Liver (tissue), 3 donors: ENCODE data around the gene TANC1.

Source experiments
- EGR1 ChIP-seq, 2 donors: IDR thresholded peaks; 2 replicates each; pipeline ENCODE4 v1.6.1; 2016 to 2018; ENCODE audit warnings: antibody characterized with exemption in 2 of 2, low read depth in 2 of 2
- FOXA1 ChIP-seq: IDR thresholded peaks from 2 replicates; pipeline ENCODE4 v1.6.1; 2016; ENCODE audit warnings: antibody characterized with exemption
- GABPA ChIP-seq, 2 donors: IDR thresholded peaks in 1 of 2; conservative IDR thresholded peaks in 1 of 2; 2 replicates each; pipeline ENCODE4 v1.6.1; 2016; ENCODE audit warnings: antibody characterized with exemption in 2 of 2, mild to moderate bottlenecking in 1 of 2, moderate library complexity in 1 of 2
- HNF4A ChIP-seq, 2 donors: conservative IDR thresholded peaks; 2 replicates each; pipeline ENCODE4 v1.6.1; 2016; ENCODE audit warnings: antibody characterized with exemption in 2 of 2, mild to moderate bottlenecking in 2 of 2
- JUND ChIP-seq, 2 donors: IDR thresholded peaks; 2 replicates each; pipeline ENCODE4 v1.6.1; 2016; ENCODE audit warnings: antibody characterized with exemption in 2 of 2
- RAD21 ChIP-seq, 2 donors: IDR thresholded peaks; 2 replicates each; pipeline ENCODE4 v1.6.1; 2016; ENCODE audit warnings: antibody characterized with exemption in 2 of 2, mild to moderate bottlenecking in 2 of 2
- REST ChIP-seq: IDR thresholded peaks from 2 replicates; pipeline ENCODE4 v1.6.1; 2016; ENCODE audit warnings: antibody characterized with exemption, mild to moderate bottlenecking
- SP1 ChIP-seq: IDR thresholded peaks from 2 replicates; pipeline ENCODE4 v1.6.1; 2018; ENCODE audit warnings: antibody characterized with exemption, mild to moderate bottlenecking
- TAF1 ChIP-seq: conservative IDR thresholded peaks from 2 replicates; pipeline ENCODE4 v1.6.1; 2016; ENCODE audit warnings: antibody characterized with exemption, mild to moderate bottlenecking
- YY1 ChIP-seq: IDR thresholded peaks from 2 replicates; pipeline ENCODE4 v1.6.1; 2016; ENCODE audit warnings: antibody characterized with exemption, mild to moderate bottlenecking
- TF ChIP-seq, protein P1 (sequence below): fragments of 150-350 bp; IDR thresholded peaks from 2 replicates; pipeline ENCODE4 v1.5.1; 2017; ENCODE audit warnings: improper control_type of control experiment, low read depth, low read length; ENCODE audit not compliant: missing input control
- TF ChIP-seq, protein P2 (sequence below): IDR thresholded peaks from 2 replicates; pipeline ENCODE4 v1.6.1; 2016; ENCODE audit warnings: antibody characterized with exemption
- TF ChIP-seq, protein P3 (sequence below): IDR thresholded peaks from 2 replicates; pipeline ENCODE4 v1.6.1; 2016; ENCODE audit warnings: antibody characterized with exemption
- donor health status: healthy.
- donor health status: healthy.

DNA sequence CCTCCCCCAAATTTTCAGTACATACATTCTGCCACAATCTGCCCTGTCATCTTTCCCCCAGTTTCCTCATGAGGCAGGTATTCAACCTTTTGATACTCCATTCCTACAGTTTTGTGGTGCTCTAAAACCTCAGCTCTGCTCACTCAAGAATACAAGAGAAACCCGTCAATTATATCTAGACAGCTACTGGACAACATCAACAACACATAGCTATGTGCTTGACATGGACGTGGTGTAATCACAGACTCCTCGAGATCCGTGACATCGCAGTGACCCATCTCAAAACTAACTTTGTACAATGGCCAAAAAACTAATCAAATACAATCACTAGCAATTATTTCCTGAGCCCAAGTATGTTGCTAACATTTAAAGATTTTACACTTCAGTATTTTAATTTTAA lies 294.5 kb downstream of the TANC1 start:
- TF ChIP-seq, protein P1, sequence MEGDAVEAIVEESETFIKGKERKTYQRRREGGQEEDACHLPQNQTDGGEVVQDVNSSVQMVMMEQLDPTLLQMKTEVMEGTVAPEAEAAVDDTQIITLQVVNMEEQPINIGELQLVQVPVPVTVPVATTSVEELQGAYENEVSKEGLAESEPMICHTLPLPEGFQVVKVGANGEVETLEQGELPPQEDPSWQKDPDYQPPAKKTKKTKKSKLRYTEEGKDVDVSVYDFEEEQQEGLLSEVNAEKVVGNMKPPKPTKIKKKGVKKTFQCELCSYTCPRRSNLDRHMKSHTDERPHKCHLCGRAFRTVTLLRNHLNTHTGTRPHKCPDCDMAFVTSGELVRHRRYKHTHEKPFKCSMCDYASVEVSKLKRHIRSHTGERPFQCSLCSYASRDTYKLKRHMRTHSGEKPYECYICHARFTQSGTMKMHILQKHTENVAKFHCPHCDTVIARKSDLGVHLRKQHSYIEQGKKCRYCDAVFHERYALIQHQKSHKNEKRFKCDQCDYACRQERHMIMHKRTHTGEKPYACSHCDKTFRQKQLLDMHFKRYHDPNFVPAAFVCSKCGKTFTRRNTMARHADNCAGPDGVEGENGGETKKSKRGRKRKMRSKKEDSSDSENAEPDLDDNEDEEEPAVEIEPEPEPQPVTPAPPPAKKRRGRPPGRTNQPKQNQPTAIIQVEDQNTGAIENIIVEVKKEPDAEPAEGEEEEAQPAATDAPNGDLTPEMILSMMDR: no peak
- TF ChIP-seq TAF1: no peak
- no peak for TF ChIP-seq REST
- TF ChIP-seq YY1: no peak
- TF ChIP-seq EGR1 (IDR thresholded peaks at IDR 0.05; ENCODE audit: low read depth in 2 of 2): no peak
- TF ChIP-seq JUND (IDR thresholded peaks at IDR 0.05): no peak
- TF ChIP-seq, protein P2, sequence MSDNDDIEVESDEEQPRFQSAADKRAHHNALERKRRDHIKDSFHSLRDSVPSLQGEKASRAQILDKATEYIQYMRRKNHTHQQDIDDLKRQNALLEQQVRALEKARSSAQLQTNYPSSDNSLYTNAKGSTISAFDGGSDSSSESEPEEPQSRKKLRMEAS: no peak
- TF ChIP-seq RAD21 (IDR thresholded peaks at IDR 0.05): no peak
- no peak for TF ChIP-seq GABPA (IDR thresholded peaks at IDR 0.05 in 1 of 2, conservative IDR thresholded peaks at IDR 0.05 in 1 of 2)
- no peak for TF ChIP-seq SP1
- no peak for TF ChIP-seq HNF4A (conservative IDR thresholded peaks at IDR 0.05)
- TF ChIP-seq FOXA1: no peak
- TF ChIP-seq, protein P3, sequence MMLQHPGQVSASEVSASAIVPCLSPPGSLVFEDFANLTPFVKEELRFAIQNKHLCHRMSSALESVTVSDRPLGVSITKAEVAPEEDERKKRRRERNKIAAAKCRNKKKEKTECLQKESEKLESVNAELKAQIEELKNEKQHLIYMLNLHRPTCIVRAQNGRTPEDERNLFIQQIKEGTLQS: no peak
